GM19468 (cell line): ENCODE results near the gene TBC1D10A.

Source experiments
- ATAC-seq: cut with Tn5 transposase; IDR thresholded peaks from one replicate; pipeline ENCODE4 v1.9.1; 2021; ENCODE audit warnings: mild to moderate bottlenecking, moderate library complexity, moderate number of reproducible peaks; ENCODE audit not compliant: unreplicated experiment; ENCODE audit errors: extremely low read depth

TBC1D10A gene

DNA sequence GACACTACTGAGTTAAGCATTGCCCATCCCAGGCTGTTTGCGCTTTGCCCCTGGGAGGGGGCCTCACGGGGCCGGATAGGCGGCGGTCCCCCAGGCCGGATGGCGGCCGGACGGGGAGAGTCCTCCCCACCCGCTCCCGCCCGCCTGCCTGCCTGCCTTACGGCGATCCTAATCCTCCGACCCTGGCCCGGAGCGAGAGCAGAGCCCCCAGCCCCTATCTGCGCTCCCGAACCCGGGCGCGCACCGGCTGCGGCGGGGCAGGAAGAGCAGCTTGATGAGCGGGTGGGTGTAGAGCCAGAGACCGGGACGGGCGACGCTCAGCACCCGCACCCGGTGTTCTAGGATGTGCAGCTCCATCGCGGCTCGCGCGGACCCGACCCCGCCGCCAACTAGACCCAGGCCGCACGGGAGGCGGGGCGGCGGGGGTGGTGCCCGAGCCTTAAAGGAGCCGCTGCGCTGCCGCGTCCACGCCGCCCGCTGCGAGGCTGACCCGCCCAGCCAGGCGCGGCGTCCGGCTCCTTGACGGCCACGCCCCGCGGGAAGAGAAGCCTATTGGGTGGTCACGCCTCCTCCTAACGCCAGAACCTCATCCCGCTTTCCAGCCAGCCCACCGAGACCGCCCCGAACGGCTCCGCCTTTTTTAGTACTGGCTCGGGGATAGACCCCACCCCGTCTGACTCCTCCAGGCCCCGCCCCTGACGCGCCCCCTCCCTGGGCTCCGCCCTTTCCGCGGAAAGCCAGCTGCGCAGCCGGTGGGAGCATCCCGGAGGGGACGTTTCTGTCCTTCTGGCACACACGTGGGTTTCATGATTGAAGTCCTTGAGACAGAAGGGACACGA, 37.4 kb downstream of the TBC1D10A start, which contains the start of gene CASTOR1:
TSS of gene CASTOR1 (minus strand) at position 365 of the 839 bp plus-strand sequence. CDS start at position 357, 8 bp downstream.
- ATAC-seq: peak; percentile 27

DNA sequence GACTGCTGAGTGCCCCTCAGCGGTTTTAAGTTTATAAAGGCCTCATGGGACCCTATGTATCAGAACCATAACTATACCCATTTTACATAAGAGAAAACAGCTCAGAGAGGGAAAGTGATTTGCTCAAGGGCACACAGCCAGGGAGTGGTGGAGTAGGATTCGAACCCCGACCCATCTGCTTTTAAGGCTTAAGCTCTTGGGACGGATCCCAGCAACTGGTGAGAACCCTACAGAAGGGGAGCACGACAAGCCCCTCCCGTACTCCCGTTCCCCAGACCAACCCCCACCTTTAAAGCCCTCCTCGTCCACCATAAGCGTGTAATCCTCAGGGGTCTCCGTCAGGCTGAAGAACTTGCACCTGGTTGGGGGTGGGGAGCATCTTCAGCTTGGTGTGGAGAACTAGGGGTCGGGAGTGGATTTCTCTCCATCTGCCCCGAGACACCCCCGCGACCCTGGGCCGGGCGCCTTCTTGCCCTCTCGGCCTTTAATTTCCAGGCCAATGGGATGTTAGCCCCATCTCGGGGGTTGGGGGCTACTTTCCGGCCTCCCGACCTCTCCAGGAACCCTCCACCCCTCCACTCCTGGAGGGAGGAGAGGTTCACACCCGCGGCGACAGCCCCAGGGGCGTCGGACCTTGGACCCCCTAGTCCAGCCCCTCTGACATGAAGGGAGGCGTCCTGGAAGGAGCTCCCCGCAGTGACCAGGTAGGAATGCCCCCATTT, 38.2 kb downstream of the TBC1D10A start:
- ATAC-seq: no peak

DNA sequence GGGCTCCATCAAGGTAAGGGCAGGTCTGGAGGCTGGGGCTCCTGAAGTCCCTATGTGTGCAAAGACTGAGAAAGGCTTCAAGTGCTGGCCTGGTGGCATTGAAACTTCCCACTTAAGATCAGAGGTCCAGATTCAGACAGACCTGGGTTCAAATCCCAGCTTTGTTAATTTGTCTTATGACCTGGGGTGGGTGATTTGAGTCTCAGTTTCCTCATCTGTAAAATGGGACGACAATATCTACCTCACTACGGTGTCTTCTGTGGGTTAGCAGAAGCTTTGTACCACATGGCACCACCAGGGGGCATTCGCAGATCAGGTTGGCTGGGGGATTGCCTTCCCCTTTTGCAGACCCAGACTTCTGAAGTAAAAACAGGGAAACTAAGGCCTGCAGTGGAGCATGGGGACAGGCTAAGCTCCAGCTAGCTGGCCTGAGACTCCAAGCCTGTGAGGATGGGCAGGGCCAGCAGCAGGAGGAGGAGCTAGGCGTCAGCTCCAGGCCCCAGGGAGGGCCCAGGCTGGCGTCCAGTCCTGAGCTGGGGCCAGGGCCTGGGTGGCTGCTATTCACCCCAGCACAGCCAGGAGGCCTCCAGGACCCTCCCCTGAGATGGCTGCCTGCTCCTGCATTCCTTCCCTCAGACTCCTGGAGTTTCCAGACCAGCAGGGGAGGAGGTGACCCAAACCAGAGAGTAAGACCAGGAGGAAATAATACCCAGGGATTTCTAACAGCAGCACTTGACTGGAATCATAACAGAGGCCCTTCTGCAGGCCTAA, 38.9 kb downstream of the TBC1D10A start:
- ATAC-seq: no peak

DNA sequence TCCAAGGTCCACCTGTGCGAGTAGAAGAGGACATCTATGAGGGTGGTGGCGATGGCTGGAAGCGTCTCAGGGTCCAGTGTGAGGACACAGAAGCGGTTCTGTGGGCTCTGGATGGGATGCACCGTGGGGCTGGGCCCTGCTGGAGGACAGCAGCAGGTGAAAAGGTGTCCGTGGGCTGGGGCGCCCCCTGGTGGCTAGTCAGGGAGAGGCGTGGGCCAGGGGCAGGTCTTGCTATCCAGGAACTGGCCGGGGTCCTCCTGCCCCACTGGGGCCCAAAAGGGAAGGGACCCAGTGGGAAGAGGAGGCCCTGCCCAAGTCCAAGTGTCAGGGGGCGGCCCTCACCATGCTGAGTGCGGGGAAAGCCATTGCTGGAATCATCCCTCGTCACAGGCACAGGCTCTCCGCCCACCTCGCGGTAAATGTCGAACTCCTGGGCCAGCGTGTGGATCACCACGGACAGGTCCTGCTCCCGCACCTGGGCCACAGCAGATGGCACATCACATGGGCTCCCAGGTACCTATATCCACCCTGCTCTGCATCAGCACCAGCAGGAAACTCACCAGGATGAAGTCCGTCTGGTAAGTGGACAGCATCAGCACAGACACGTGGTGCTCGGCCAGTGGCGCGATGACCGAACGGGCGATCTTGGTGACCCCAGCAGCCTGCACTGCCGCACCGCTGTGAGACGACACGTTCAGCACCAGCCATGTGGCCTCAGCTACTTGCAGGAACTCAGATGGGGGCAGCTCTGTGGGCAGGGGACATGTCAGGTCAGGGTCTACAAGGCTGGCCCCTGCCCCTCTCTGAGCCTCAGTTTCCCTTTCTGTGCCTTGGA, 39.7 kb downstream of the TBC1D10A start:
- no peak for ATAC-seq

DNA sequence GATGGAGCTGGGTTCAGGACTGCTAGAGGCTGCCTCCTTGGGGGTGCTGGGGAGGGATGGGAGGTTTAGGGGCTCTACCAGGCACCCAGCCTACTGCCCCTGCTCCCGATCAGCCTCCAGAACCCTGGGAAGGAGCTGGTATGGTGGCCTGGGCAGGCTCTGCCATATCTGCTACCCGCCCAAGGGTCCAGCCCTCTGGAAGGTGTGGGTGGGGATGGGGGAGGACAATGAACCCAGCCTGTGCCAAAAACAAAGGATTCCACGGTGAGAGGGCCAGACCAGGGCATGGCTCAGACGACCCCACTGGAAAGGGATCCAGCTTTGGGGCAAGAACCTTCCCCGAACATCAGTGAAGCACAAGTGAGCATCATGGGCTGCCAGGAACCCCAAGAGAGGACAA, 40.4 kb downstream of the TBC1D10A start:
- no peak for ATAC-seq

DNA sequence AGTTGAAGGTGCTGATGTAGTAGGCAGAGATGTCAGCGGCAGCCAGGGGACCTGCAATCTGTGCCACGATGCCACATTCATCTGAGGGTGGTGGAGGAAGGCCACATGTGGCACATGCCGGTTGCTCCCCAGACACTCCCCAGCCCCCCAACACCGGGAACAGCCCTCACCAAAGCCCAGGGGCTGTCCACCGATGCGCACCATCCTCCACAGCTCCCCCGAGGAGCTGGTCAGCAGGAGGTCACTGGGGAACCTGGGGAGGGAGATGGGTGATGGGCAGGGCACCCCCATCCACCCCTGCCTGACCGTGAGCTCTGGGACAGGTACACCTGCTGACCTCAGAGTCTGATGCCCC, 40.9 kb downstream of the TBC1D10A start:
- ATAC-seq: no peak

DNA sequence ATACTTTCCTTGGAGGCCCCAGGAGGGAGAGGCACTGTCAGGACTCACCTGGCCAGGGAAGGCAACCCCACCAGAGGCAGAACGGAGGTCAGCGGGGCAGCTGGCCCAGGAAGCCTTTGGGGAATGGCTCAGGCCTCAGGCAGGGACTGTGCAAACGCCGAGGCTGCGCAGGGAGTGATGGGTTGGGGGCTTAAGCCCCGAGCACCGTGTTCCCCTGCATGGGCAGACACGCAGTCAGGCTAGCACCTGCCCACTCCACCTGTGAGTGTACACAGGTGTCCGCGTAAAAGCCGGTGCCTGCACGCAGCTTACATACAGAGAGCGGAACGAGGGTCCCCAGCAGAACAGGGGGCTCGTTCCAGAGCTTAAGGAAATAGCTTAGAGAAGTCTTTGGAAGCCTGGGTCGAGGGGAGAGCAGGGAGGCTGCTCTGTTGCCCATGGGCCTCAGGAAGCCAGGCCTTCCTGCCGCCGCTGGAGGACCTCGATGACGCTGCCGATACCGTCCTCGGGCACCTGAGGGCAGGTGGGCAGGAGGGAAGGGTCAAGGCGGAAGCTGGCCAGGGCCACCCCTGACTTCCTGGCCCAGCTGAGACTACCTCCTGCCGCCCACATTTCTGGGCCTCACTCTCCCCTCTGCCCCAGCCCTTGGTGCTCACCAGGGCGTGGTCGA, 41.4 kb downstream of the TBC1D10A start:
- ATAC-seq: no peak

DNA sequence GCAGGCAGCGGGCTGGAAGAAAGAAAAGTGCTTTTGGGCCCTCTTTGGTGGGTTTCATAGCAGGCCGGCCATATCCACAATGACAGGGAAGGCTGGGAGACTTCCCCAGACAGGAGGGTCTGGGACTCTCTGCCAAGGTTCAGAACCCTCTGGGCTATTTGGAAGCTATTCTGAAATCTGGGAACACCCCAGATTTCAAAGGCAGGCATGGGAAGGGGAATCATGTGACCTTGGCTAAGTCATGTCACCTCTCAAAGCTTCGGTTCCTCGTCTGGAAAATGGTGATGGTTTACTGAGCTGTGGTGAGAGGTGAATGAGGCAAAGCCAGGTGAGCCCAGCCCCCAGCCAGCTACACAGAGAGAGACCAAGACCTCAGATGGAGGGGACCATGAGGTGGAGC, 42.1 kb downstream of the TBC1D10A start:
- ATAC-seq: no peak

DNA sequence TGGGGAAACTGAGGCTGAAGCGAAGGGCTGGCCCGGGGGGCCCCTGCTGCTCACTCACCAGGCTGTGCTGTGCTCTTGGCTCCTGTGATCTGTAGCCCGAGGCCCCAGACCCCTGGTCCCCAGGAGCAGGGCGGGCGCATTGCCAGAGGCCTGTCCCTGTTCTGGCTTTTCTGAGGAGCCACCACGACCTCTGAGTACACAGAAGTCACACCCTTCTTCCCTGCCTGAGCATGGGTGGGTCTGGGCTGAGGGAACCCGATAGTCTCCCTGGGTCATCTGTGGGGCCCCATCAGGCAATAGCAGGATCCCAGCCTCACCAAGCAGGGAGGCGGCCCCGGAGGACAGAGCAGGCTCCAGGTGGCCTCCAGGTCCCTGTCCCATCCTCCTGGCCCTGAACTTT, 42.6 kb downstream of the TBC1D10A start:
- no peak for ATAC-seq

DNA sequence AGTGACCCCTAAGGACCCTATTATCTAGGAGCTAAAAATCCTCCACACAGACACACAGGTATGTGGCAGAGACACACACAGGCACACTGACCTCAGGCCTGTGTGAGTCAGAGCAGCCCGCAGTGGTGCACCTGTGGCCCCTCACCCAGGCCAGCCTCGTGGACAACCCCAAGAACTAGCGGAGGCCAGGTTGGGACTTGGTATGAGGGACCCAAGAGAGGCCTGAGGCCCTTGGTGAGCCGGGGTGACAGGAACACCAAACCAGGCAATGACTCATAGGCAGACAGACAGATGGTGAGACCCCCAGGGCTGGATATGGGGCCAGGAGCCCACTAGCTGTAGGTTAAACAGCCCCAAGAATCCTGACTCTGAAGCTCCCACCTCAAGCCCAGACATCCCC, 43.4 kb downstream of the TBC1D10A start:
- no peak for ATAC-seq

DNA sequence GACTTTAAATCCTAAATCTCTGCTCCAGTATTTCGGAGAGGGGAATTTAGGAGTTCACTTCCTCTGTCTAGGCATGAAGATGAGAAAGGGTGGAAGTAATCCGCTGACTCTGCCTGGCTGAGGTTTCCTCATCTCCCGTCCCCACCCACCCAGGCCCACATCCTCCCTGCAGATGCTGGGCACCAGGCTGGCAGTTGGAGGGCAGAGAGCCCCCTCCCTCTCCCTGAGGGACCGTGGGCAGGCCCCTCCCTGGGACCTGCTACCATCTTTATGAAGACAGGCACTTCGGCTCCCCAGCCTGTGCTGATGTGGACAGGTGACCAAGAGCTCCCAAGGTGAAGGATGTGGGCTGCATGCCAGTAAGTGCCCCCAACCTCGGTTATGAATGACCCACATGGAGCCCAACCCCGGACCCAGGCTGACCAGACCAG, 44.1 kb downstream of the TBC1D10A start:
- no peak for ATAC-seq

DNA sequence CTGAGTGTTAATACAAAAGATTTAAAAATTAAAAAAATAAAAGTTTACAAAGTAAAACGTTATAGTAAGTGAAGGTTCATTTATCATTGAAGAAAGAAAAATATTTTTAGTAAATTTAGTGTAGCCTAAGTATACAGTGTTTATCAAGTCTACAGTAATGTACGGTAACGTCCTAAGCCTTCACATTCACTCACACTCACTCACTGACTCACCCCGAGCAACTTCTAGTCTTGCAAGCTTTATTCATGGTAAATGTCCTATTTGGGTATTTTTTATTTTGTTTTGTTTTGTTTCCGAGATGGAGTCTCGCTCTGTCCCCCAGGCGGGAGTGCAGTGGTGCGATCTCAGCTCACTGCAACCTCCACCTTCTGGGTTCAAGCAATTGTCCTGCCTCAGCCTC, 46.2 kb downstream of the TBC1D10A start:
- no peak for ATAC-seq

DNA sequence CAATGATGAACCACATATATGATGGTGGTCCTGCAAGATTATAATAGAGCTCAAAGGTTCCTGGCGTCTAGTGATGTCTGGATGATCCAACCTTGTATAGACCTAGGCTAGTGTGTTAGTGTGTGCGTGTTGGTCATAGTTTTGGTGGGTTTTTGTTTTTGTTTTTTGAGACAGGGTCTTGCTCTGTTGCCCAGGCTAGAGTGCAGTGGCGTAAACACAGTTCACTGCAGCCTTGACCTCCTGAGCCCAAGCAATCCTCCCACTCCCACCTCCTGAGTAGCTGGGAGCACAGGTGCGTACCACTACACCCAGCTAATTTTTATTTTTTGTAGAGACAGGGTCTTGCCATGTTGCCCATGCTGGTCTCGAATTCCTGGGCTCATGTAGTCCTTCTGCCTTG, 46.8 kb downstream of the TBC1D10A start:
- ATAC-seq: no peak

DNA sequence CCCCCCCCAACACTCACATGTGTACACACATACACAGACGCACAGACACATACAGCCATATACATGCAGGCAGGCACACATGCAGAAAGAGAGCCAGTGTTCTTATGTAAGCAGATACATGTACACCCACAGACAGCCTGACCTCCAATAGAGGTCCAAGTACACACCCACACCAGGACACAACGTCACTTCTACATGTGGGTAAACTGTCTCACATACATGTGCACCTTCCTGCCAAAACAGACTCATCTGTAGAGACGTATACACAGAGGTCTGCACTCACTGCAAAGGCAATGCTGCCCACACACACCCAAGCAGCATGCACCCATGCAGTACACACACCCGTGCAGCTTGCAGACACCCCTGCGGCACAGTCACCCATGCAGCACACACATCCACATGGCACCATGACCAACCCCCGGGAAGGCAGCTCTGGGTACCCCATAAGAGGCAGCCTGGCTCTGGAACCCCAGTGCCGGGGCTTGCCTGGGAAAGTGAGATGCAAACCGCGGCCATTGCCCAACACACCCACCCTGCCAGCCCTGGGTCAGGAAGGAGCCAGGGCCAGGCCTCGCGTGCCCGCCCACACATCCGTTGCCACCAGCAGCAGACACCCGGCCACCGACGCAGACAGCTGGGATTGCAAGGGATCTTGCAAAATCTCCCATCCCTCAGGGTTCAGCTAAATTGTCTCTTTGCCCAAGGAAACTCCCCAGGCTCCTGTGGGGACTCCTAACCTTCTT, 47.5 kb downstream of the TBC1D10A start:
- ATAC-seq: no peak

DNA sequence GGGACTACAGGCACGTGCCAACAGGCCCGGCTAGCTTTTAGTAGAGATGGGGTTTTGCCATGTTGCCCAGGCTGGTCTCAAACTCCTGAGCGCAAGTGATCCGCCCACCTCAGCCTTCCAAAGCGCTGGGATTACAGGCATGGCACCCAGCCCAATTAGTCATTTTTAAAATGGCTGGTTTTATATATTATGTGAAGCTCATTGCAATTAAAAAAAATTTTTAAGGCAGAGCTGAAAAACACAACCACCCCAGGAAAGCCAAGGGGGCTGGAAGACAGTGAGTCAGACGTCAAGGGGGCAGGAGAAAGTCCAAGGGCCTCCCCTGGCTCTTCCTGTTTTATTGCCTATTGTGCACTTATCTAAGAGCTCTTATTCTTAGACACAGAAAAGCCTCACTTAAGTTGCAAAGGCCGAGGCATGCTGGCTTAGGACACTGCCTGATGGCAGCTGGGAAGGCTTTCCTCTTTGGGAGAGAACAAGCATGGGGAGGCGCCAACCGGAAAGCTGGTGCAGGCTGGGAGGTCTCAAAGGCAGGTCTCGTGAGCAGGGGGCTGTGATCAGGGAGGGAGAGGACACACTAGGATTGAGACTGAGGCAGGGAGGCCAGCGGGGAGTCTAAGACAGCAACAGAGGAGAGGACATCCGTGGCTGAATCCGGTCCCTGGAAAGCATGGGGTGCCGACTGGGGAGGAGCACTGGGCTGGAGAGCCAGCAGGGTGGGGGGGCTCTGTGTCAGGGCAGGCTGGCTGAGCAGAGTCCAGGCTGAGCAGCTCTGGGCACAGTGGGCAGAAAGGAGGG, 49.0 kb downstream of the TBC1D10A start:
- ATAC-seq: no peak

DNA sequence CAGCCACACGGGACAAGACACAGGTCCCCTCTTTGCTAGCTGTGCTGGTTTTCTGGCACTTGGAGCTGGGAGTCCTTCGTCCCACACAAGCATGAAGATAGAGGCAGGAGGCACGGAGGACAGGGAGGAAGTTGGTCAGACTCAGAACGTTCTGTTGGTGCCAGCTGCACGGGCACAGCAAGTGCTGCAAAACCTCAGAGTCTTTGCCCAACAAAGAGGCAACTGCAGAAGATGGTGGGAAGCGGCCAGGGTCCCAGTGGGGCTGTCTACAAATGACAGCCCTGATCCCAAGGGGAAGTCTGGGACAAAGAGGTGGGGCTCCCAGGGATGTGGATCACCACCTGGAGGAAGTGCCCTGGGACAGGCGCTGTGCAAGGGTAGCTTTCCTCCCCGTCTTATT, 50.7 kb downstream of the TBC1D10A start:
- ATAC-seq: no peak

DNA sequence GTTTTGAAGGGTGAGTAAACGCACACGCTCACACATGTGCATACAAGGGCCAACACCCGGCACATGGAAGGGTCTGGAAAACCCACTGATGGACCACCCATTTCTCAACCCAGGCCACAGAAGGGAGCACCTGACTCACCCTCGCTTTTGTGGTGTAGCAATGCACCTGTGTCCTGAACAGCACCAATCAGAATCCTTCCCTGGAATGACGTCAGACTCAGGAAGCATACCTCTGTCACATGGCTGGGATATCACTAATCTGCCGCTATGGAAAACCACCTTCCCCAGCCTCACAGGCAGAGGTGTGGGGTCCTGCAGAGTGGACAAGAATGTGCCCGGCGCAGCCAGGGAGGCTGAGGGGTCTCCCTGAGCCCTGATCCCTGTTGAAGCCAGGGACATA, 51.1 kb downstream of the TBC1D10A start:
- no peak for ATAC-seq

DNA sequence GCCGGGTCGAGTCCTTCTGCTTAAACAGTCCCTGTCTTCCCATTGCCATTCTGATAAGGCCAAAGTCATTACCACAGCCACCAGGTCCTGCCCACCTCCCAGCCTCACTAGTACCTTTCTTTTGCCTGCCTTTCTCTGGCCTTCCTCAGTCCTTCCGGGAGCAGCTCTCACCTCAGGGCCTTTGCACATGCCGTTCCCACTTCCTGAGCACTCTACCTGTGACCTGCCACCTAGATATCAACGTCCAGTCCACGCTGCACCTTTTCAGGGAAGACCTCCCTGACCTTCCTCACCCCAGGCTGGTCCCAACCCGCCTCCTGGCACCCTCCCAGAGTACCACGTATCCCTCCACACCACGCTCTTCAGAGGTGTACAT, 52.3 kb downstream of the TBC1D10A start:
- no peak for ATAC-seq
